Measurements from ENCODE around the gene LY6G5C. TPM values are rescaled to one million over a fixed set of nuclear protein-coding genes. Genes with fewer than 3 reads are reported as not detected.

LY6G5C gene
- 9.8 TPM for polyA plus RNA-seq (2013)

- Histone ChIP-seq H3K4me1 (ENCODE audit: control extremely low read depth in 1 of 4, control insufficient read depth in 4 of 4, insufficient read depth in 4 of 4, low read length in 3 of 4) (peaks cover 0 to 38% (median 35%) of the 10 kb centered on the region in 4 experiments), H3K27me3 (replicated peaks in 2 of 5; ENCODE audit: control insufficient read depth in 4 of 5, insufficient read depth in 5 of 5, low read length in 4 of 5) (no peaks in the 10 kb centered on the region), H3K27ac (ENCODE audit: insufficient read depth in 1 of 2, low read depth in 1 of 2, low read length in 2 of 2, poor library complexity in 1 of 2, severe bottlenecking in 2 of 2) (peak within 1 kb of the TSS in 1 of 2 experiments; percentile 1), H3K9me3 (ENCODE audit: control extremely low read depth in 1 of 5, control insufficient read depth in 4 of 5, insufficient read depth in 2 of 5, low read depth in 1 of 5, low read length in 4 of 5) (no peaks in the 10 kb centered on the region), H3K4me3 (ENCODE audit: control insufficient read depth in 1 of 7, extremely low read depth in 1 of 7, insufficient read depth in 4 of 7, low read depth in 2 of 7, low read length in 6 of 7) (peak within 1 kb of the TSS; percentile 60 to 89 (median 79)), H3K36me3 (ENCODE audit: control insufficient read depth in 4 of 4, insufficient read depth in 4 of 4, low read length in 3 of 4) (peaks cover 0 to 10% (median 7%) of the 10 kb centered on the region in 4 experiments)
- WGBS (ENCODE audit: insufficient coverage): 17% methylated on average over 16 of the region's 17 CpGs
- ChIA-PET CTCF (interaction anchor here (0.6 to 3.3 kb wide), 20 partner anchors 9 to 243 kb away, joined by 3 to 17 read pairs (median 4); partner anchors contain the start of genes ABHD16A, C6orf47 and LY6G5B), POLR2A (interaction anchor here (0.6 to 0.9 kb wide), 3 partner anchors 10 to 115 kb away, joined by 3 read pairs; partner anchors contain the start of gene VARS1)
- peak; percentile 65 to 67 (median 67) for DNase-seq
Observed at GRCh38 chr6:31680226-31681134, at the start of gene LY6G5C. Gene LY6G5C, minus strand, starts transcription at chr6:31681067. Its CDS starts 694 bp downstream, at chr6:31680373.

GRCh38 chr6:31729979-31730630 is 49.2 kb upstream of the LY6G5C start:
- POLR2A ChIA-PET: interaction anchor here (0.7 to 2.2 kb wide), 10 partner anchors 9 to 133 kb away, joined by 3 to 53 read pairs (median 9); partner anchors contain the start of genes GPANK1, HSPA1B, LSM2 and LY6G6C
- Histone ChIP-seq H3K9me3 (ENCODE audit: control extremely low read depth in 1 of 5, control insufficient read depth in 4 of 5, insufficient read depth in 2 of 5, low read depth in 1 of 5, low read length in 4 of 5) (no peaks in the 10 kb centered on the region), H3K27ac (ENCODE audit: insufficient read depth in 1 of 2, low read depth in 1 of 2, low read length in 2 of 2, poor library complexity in 1 of 2, severe bottlenecking in 2 of 2) (peak overlapping the region; percentile 62 to 88), H3K36me3 (ENCODE audit: control insufficient read depth in 4 of 4, insufficient read depth in 4 of 4, low read length in 3 of 4) (peaks cover 11 to 56% (median 39%) of the 10 kb centered on the region in 4 experiments), H3K27me3 (replicated peaks in 2 of 5; ENCODE audit: control insufficient read depth in 4 of 5, insufficient read depth in 5 of 5, low read length in 4 of 5) (no peaks in the 10 kb centered on the region), H3K4me1 (ENCODE audit: control extremely low read depth in 1 of 4, control insufficient read depth in 4 of 4, insufficient read depth in 4 of 4, low read length in 3 of 4) (peaks cover 20 to 78% (median 67%) of the 10 kb centered on the region in 4 experiments), H3K4me3 (ENCODE audit: control insufficient read depth in 1 of 7, extremely low read depth in 1 of 7, insufficient read depth in 4 of 7, low read depth in 2 of 7, low read length in 6 of 7) (peak overlapping the region; percentile 81 to 100 (median 95))
- WGBS (ENCODE audit: insufficient coverage): under 1% methylated on average over 42 of the region's 46 CpGs
- CTCF ChIA-PET: interaction anchor here (0.7 to 19.7 kb wide), 21 partner anchors 9 to 184 kb away, joined by 3 to 268 read pairs (median 4); partner anchors contain the start of genes ATP6V1G2, C6orf47, CLIC1 and HSPA1A
- DNase-seq: peak; percentile 89 to 95 (median 94)

- ChIA-PET CTCF (interaction anchor here (0.9 to 19.7 kb wide), 18 partner anchors 9 to 183 kb away, joined by 3 to 268 read pairs (median 4); partner anchors contain the start of genes ATP6V1G2, C6orf47, CLIC1 and HSPA1A), POLR2A (interaction anchor here (0.7 to 2.2 kb wide), 10 partner anchors 8 to 101 kb away, joined by 3 to 53 read pairs (median 9); partner anchors contain the start of genes GPANK1, HSPA1B, LSM2 and LY6G6C)
- whole genome bisulfite sequencing (ENCODE audit: insufficient coverage): 0% methylated on average over 16 of the region's 29 CpGs
- H3K36me3 ChIP-seq (ENCODE audit: control insufficient read depth in 4 of 4, insufficient read depth in 4 of 4, low read length in 3 of 4): peaks cover 11 to 60% (median 40%) of the 10 kb centered on the region in 4 experiments
- no peaks in the 10 kb centered on the region for H3K9me3 ChIP-seq (ENCODE audit: control extremely low read depth in 1 of 5, control insufficient read depth in 4 of 5, insufficient read depth in 2 of 5, low read depth in 1 of 5, low read length in 4 of 5)
- H3K4me1 ChIP-seq (ENCODE audit: control extremely low read depth in 1 of 4, control insufficient read depth in 4 of 4, insufficient read depth in 4 of 4, low read length in 3 of 4): peaks cover 20 to 78% (median 67%) of the 10 kb centered on the region in 4 experiments
- H3K27me3 ChIP-seq (replicated peaks in 2 of 5; ENCODE audit: control insufficient read depth in 4 of 5, insufficient read depth in 5 of 5, low read length in 4 of 5): no peaks in the 10 kb centered on the region
- peak overlapping the region; percentile 62 to 88 for H3K27ac ChIP-seq (ENCODE audit: insufficient read depth in 1 of 2, low read depth in 1 of 2, low read length in 2 of 2, poor library complexity in 1 of 2, severe bottlenecking in 2 of 2)
- H3K4me3 ChIP-seq (ENCODE audit: control insufficient read depth in 1 of 7, extremely low read depth in 1 of 7, insufficient read depth in 4 of 7, low read depth in 2 of 7, low read length in 6 of 7): peak overlapping the region; percentile 81 to 100 (median 95)
- peak; percentile 88 to 91 (median 91) for DNase-seq
Observed at GRCh38 chr6:31729515-31729978, 48.7 kb upstream of the LY6G5C start.

- 43% methylated on average over 21 of the region's 36 CpGs for WGBS (ENCODE audit: insufficient coverage)
- Histone ChIP-seq H3K9me3 (ENCODE audit: control extremely low read depth in 1 of 5, control insufficient read depth in 4 of 5, insufficient read depth in 2 of 5, low read depth in 1 of 5, low read length in 4 of 5) (no peaks in the 10 kb centered on the region), H3K27ac (ENCODE audit: insufficient read depth in 1 of 2, low read depth in 1 of 2, low read length in 2 of 2, poor library complexity in 1 of 2, severe bottlenecking in 2 of 2) (peak within 1 kb of the TSS; percentile 64 to 88), H3K36me3 (ENCODE audit: control insufficient read depth in 4 of 4, insufficient read depth in 4 of 4, low read length in 3 of 4) (peaks cover 7 to 54% (median 35%) of the 10 kb centered on the region in 4 experiments), H3K4me1 (ENCODE audit: control extremely low read depth in 1 of 4, control insufficient read depth in 4 of 4, insufficient read depth in 4 of 4, low read length in 3 of 4) (peaks cover 16 to 77% (median 67%) of the 10 kb centered on the region in 4 experiments), H3K27me3 (replicated peaks in 2 of 5; ENCODE audit: control insufficient read depth in 4 of 5, insufficient read depth in 5 of 5, low read length in 4 of 5) (no peaks in the 10 kb centered on the region), H3K4me3 (ENCODE audit: control insufficient read depth in 1 of 7, extremely low read depth in 1 of 7, insufficient read depth in 4 of 7, low read depth in 2 of 7, low read length in 6 of 7) (peak within 1 kb of the TSS; percentile 81 to 100 (median 95))
- DNase-seq: no peak
- CTCF ChIA-PET: interaction anchor here (0.9 to 19.7 kb wide), 14 partner anchors 10 to 102 kb away, joined by 3 to 268 read pairs (median 6); partner anchors contain the start of genes C6orf47, CLIC1, HSPA1A and HSPA1B
- POLR2A ChIA-PET: interaction anchor here (1.1 to 2.2 kb wide), 9 partner anchors 10 to 102 kb away, joined by 4 to 53 read pairs (median 10); partner anchors contain the start of genes HSPA1B, LSM2 and MSH5
Observed at GRCh38 chr6:31728767-31729514, 48.1 kb upstream of the LY6G5C start, which contains the start of gene DDAH2. Gene DDAH2, minus strand, starts transcription at chr6:31729299. Its CDS starts 138 bp downstream, at chr6:31729161.

- H3K27me3 ChIP-seq (replicated peaks in 2 of 5; ENCODE audit: control insufficient read depth in 4 of 5, insufficient read depth in 5 of 5, low read length in 4 of 5): no peaks in the 10 kb centered on the region
- ChIA-PET CTCF (interaction anchor here (0.6 to 19.7 kb wide), 15 partner anchors 11 to 105 kb away, joined by 3 to 268 read pairs (median 4); partner anchors contain the start of genes ABHD16A, CLIC1, LY6G6D and MSH5), POLR2A (interaction anchor here (0.6 to 1.5 kb wide), 11 partner anchors 8 to 99 kb away, joined by 3 to 21 read pairs (median 5); partner anchors contain the start of genes CLIC1, HSPA1B and MSH5)
- peak overlapping the region; percentile 64 to 88 for H3K27ac ChIP-seq (ENCODE audit: insufficient read depth in 1 of 2, low read depth in 1 of 2, low read length in 2 of 2, poor library complexity in 1 of 2, severe bottlenecking in 2 of 2)
- 80% methylated on average over 24 of the region's 41 CpGs for WGBS (ENCODE audit: insufficient coverage)
- peak overlapping the region in 6 of 7 experiments; percentile 11 to 100 (median 95) for H3K4me3 ChIP-seq (ENCODE audit: control insufficient read depth in 1 of 7, extremely low read depth in 1 of 7, insufficient read depth in 4 of 7, low read depth in 2 of 7, low read length in 6 of 7)
- peak in 2 of 3 donors; percentile 92 to 93 for DNase-seq
- H3K9me3 ChIP-seq (ENCODE audit: control extremely low read depth in 1 of 5, control insufficient read depth in 4 of 5, insufficient read depth in 2 of 5, low read depth in 1 of 5, low read length in 4 of 5): no peaks in the 10 kb centered on the region
- H3K36me3 ChIP-seq (ENCODE audit: control insufficient read depth in 4 of 4, insufficient read depth in 4 of 4, low read length in 3 of 4): peaks cover 7 to 44% (median 26%) of the 10 kb centered on the region in 4 experiments
- H3K4me1 ChIP-seq (ENCODE audit: control extremely low read depth in 1 of 4, control insufficient read depth in 4 of 4, insufficient read depth in 4 of 4, low read length in 3 of 4): peaks cover 13 to 76% (median 67%) of the 10 kb centered on the region in 4 experiments
Observed at GRCh38 chr6:31727717-31728671, 47.1 kb upstream of the LY6G5C start.
